ENCODE data around the gene AHI1.

DNA sequence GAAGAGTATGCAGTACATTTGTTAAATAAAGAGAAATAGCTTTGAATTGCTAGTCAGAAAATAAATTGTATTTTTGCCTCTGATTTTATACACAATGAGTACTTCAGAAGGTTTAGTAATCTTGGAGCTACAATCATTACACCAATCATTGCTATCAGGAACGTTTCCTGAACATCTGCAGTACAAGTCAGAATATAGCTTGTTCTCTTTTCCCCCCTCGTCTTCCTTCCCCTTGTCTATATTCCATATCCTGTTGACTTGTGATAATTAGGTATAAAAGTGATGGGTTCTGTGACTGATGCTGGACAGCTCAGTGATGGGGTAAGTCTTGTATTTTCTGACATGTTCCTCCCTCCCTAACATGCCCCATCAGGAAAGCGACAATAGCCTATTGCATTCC, 94.0 kb downstream of the AHI1 start:
- TF ChIP-seq CTCF (IDR thresholded peaks at IDR 0.05; ENCODE audit: low read length) (no peak), EZH2phosphoT487 (IDR thresholded peaks at IDR 0.05; ENCODE audit: low read length) (no peak), EZH2 (optimal IDR thresholded peaks at IDR 0.05; ENCODE audit: low read depth, low read length) (no peak)
